ENCODE measurements around the gene MCF2L.

The MCF2L gene

DNA sequence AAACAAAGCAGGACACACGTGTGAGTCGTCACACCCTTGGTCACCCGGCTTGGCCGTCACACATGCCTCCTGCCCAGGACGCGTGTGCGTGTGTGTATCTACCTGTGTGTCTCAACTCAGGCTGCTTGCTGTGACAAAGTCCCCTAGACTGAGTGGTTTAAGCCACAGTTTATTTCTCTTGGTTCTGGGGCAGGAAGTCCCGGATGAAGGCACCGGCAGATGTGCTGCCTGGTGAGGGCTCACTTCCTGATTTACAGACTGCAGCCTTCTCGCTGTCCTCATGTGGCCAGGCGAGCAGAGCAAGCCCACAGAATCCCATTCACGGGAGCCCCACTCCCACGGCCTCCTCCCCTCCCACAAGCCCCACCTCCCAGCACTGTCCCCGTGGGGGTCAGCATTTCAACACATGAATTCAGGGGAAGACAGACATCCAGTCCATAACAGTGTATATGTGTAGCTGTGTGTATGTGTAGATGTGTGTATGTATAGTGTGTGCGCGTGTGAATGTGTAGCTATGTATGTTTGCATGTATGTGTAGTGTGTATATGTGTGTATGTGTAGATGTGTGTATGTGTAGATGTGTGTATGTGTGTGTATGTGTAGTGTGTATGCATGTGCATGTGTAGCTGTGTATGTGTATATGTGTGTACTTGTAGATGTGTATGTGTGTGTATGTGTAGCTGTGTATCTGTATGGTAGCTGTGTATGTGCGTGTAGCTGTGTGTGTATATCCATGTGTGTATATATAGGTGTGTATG is 51.5 kb downstream of the MCF2L start:
- Histone ChIP-seq H4K20me1 (ENCODE audit: low read depth, low read length) (no peaks in the 10 kb centered on the region), H3K36me3 (ENCODE audit: low read length) (no peaks in the 10 kb centered on the region), H3K27ac (ENCODE audit: low read depth, low read length) (no peak overlapping the region), H3K4me2 (ENCODE audit: low read depth, low read length, poor library complexity, severe bottlenecking) (no peak overlapping the region), H3K9ac (ENCODE audit: low read length) (no peak overlapping the region), H3K27me3 (ENCODE audit: low read length) (no peaks in the 10 kb centered on the region), H2AFZ (ENCODE audit: low read depth, low read length, severe bottlenecking) (no peak overlapping the region), H3K79me2 (ENCODE audit: insufficient read depth, low read length) (no peaks in the 10 kb centered on the region), H3K9me2 (replicated peaks; ENCODE audit: insufficient read depth, low read length) (no peaks in the 10 kb centered on the region), H3F3A (ENCODE audit: insufficient read depth) (no peaks in the 10 kb centered on the region), H3K4me3 (ENCODE audit: insufficient read depth, low read length, poor library complexity, severe bottlenecking) (no peak overlapping the region), H3K9me3 (ENCODE audit: insufficient read depth, low read length) (no peaks in the 10 kb centered on the region)
- no peak for TF ChIP-seq EZH2phosphoT487 (conservative IDR thresholded peaks at IDR 0.05; ENCODE audit: low read length)
- TF ChIP-seq, protein P1, sequence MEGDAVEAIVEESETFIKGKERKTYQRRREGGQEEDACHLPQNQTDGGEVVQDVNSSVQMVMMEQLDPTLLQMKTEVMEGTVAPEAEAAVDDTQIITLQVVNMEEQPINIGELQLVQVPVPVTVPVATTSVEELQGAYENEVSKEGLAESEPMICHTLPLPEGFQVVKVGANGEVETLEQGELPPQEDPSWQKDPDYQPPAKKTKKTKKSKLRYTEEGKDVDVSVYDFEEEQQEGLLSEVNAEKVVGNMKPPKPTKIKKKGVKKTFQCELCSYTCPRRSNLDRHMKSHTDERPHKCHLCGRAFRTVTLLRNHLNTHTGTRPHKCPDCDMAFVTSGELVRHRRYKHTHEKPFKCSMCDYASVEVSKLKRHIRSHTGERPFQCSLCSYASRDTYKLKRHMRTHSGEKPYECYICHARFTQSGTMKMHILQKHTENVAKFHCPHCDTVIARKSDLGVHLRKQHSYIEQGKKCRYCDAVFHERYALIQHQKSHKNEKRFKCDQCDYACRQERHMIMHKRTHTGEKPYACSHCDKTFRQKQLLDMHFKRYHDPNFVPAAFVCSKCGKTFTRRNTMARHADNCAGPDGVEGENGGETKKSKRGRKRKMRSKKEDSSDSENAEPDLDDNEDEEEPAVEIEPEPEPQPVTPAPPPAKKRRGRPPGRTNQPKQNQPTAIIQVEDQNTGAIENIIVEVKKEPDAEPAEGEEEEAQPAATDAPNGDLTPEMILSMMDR (IDR thresholded peaks at IDR 0.05; ENCODE audit: insufficient read depth, low read length, poor library complexity, severe bottlenecking): no peak

DNA sequence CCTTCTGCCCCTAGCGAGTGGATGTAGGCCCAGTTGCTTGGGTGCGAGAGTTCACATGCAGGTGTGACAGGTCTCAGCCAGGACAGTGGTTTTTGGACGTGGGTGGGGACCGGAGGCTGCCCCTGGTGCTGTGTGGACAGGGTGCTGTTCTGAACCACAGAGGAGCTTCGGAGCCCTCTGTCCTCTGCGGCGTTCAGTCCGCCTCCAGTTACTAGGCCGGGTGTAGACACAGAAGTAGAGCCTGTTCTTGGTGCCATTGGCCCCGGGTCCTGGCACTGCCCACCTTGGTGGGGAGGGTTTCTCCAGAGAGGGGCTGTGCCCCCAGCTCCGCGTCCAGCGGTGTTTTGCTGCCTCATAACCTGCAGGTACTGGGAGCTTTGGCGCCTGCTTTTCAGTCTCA is 52.4 kb downstream of the MCF2L start:
- H3K9me3 ChIP-seq (ENCODE audit: insufficient read depth, low read length): no peaks in the 10 kb centered on the region
- H3K9ac ChIP-seq (ENCODE audit: low read length): no peak overlapping the region
- no peaks in the 10 kb centered on the region for H3K9me2 ChIP-seq (replicated peaks; ENCODE audit: insufficient read depth, low read length)
- H4K20me1 ChIP-seq (ENCODE audit: low read depth, low read length): no peaks in the 10 kb centered on the region
- TF ChIP-seq EZH2phosphoT487 (conservative IDR thresholded peaks at IDR 0.05; ENCODE audit: low read length): no peak
- TF ChIP-seq, protein P1 (IDR thresholded peaks at IDR 0.05; ENCODE audit: insufficient read depth, low read length, poor library complexity, severe bottlenecking): no peak
- no peak overlapping the region for H3K4me3 ChIP-seq (ENCODE audit: insufficient read depth, low read length, poor library complexity, severe bottlenecking)
- no peak overlapping the region for H3K4me2 ChIP-seq (ENCODE audit: low read depth, low read length, poor library complexity, severe bottlenecking)
- no peaks in the 10 kb centered on the region for H3K79me2 ChIP-seq (ENCODE audit: insufficient read depth, low read length)
- H3K36me3 ChIP-seq (ENCODE audit: low read length): no peaks in the 10 kb centered on the region
- H3K27me3 ChIP-seq (ENCODE audit: low read length): no peaks in the 10 kb centered on the region
- no peaks in the 10 kb centered on the region for H3F3A ChIP-seq (ENCODE audit: insufficient read depth)
- no peak overlapping the region for H2AFZ ChIP-seq (ENCODE audit: low read depth, low read length, severe bottlenecking)
- H3K27ac ChIP-seq (ENCODE audit: low read depth, low read length): no peak overlapping the region

DNA sequence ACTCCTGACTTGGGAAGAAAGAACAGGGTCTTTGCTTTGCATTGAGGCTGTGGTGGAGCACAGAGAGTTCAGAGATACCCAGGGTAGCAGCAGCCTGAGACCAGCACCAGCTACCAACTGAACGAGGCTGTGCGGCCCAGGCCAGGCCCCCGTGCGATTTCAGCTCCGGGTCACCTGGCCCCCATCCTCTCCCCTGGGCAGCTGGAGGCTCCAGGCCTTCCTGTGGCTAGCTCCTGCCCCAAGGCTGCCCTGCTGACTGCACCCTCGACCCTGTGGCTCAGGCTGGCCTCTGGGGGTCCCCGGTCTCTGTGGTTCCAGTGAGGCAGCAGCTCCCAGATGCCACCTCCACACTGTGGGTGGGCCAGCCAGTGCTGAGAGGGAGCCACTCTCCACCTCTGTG is 52.8 kb downstream of the MCF2L start:
- no peaks in the 10 kb centered on the region for H3F3A ChIP-seq (ENCODE audit: insufficient read depth)
- TF ChIP-seq EZH2phosphoT487 (conservative IDR thresholded peaks at IDR 0.05; ENCODE audit: low read length): no peak
- TF ChIP-seq, protein P1 (IDR thresholded peaks at IDR 0.05; ENCODE audit: insufficient read depth, low read length, poor library complexity, severe bottlenecking): no peak
- H3K9me3 ChIP-seq (ENCODE audit: insufficient read depth, low read length): no peaks in the 10 kb centered on the region
- H3K9ac ChIP-seq (ENCODE audit: low read length): no peak overlapping the region
- no peak overlapping the region for H3K27ac ChIP-seq (ENCODE audit: low read depth, low read length)
- H3K36me3 ChIP-seq (ENCODE audit: low read length): no peaks in the 10 kb centered on the region
- H4K20me1 ChIP-seq (ENCODE audit: low read depth, low read length): no peaks in the 10 kb centered on the region
- no peaks in the 10 kb centered on the region for H3K27me3 ChIP-seq (ENCODE audit: low read length)
- no peak overlapping the region for H3K4me3 ChIP-seq (ENCODE audit: insufficient read depth, low read length, poor library complexity, severe bottlenecking)
- no peak overlapping the region for H2AFZ ChIP-seq (ENCODE audit: low read depth, low read length, severe bottlenecking)
- H3K79me2 ChIP-seq (ENCODE audit: insufficient read depth, low read length): no peaks in the 10 kb centered on the region
- H3K4me2 ChIP-seq (ENCODE audit: low read depth, low read length, poor library complexity, severe bottlenecking): no peak overlapping the region
- no peaks in the 10 kb centered on the region for H3K9me2 ChIP-seq (replicated peaks; ENCODE audit: insufficient read depth, low read length)
